ENCODE measurements around the gene CSNK1G2.
A peak's percentile ranks its signal among the peaks of the same experiment; 100 is the strongest.

Gene CSNK1G2

DNA sequence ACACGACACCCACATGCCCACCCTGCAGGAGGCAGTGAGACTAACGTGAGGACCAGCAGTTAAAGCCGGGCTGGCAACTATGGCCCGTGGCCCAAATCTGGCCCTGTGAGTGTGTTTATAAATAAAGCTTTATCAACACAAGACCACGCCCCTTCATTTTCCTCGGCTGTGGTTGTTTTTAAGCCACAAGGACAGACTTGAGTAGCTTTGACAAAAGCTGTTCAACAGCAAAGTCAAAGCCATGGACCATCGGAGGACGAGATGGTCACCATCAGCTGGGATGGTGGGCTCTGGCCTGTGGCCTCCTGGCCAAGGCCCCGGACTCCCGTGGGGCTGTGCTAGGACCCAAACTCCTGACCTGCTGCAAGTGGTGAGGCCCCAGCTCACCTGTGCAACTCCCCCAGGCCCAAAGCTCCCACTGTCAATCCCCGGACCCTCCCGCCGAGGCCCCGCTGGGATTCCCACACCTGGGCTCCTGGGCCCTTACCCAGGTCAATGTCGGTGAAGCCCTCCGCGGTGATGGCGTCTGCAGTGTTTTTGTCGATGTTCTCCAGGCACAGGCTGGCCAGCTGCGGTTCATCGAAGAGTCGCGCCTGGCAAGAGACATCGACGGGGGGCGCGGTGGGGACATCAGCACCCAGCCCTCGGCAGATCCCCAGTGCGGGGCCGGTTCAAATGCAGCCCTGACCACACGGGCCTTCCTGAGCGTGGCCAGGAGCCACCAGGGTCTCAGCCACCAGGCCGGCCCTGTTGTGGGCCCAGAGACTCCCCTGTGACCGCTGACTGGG is 49.5 kb downstream of the CSNK1G2 start:
- no peak for DNase-seq

DNA sequence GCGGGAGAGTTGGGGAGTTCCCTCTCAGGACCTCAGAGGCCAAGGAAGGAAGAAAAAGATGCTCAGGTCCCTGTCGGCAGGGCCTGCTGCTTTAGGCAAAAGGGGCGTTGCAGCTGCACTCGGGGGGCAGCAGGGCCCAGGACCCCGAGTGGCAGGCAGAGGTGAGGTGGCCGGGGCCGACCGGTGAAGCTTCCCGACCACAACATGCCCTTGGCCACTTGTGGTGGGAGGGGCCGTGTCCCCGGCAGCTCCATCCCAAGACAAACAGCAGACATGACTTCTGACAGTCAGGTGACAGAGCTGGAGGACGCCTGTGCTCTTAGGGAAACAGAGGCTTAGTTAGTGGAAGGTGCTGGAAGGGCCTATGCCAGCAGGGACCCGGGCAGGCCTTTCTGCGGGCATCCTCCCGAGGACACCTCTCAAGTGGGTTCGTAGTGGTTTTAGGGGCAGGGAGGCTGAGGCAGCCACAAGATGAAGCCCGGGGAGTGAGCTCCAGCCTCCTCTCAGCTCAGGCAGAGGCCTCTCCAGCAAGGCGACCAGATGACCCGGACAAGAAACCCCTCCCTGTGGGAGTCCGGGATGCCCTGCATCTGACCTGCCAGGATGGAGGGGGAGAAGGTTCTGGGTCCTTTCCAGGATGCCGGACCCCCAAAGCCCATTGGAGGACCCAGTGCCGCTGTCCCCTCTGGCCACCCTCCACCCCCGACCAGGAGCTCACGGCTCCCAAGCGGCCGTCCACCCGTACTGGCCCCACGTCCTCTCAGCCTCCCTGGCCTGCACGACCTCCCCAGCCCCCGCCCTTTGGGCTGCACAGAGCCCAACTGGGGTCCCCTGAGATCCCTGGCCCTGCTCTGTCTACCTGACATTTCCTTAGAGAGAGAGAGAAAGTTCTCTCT is 50.3 kb downstream of the CSNK1G2 start:
- no peak for DNase-seq

DNA sequence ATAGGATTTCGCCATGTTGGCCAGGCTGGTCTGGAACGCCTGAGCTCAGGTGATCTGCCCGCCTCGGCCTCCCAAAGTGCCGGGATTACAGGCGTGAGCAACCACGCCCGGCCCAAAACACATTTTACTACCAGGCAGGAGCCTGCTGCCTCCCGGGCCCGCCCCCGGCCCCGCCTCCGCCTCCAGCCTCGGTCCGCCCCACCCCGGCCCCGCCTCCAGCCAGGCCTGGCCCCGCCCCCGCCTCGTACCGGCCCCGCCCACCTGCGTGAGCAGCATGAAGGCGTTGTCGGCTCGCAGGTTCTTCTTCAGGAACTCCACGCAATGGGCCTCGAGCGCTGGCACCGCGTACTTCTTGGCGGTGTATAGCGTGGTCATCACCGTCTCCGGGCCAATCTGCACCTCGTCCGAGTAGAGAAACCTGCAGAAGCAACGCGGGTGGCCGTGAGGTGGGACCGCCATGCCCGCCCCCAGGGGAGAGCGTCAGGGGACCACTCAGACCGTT is 51.8 kb downstream of the CSNK1G2 start:
- no peak for DNase-seq

DNA sequence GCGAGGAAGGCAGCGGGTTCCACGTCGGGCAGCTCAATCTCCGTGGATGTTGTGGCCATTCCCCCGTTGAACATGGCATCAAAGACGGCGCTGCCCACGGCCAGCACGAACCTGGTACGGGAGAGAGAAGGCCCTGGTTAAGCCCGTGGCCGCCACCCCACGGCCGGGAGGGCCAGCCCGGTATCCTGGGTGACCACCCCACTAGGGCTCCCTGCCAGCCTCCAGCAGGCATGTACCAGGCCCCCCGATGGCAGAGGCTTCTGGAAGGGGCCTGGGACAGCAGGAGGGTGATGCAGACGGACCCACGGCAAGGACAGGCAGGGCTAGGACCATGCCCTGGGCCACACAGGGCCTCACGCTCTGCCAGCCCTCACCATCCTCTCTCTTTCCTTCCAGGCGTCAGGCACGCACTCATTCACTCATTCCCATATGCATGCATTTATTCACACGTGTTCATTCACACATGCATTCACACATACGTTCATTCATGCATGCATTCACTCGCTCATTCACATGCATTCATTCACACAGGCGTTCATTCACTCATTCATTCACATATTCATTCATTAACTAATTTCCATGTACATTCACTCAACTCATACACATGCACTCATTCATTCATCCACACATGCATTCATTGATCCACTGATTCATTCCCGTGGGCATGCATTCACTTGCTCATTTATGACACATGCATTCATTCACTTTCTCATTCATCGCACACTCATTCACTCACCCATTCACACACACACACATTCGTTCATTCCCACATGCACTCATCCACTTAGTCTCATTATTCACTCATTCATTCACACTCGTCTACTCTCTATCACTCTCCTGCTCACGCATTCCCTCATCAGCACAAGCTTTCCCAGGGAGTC is 56.6 kb downstream of the CSNK1G2 start:
- no peak for DNase-seq

DNA sequence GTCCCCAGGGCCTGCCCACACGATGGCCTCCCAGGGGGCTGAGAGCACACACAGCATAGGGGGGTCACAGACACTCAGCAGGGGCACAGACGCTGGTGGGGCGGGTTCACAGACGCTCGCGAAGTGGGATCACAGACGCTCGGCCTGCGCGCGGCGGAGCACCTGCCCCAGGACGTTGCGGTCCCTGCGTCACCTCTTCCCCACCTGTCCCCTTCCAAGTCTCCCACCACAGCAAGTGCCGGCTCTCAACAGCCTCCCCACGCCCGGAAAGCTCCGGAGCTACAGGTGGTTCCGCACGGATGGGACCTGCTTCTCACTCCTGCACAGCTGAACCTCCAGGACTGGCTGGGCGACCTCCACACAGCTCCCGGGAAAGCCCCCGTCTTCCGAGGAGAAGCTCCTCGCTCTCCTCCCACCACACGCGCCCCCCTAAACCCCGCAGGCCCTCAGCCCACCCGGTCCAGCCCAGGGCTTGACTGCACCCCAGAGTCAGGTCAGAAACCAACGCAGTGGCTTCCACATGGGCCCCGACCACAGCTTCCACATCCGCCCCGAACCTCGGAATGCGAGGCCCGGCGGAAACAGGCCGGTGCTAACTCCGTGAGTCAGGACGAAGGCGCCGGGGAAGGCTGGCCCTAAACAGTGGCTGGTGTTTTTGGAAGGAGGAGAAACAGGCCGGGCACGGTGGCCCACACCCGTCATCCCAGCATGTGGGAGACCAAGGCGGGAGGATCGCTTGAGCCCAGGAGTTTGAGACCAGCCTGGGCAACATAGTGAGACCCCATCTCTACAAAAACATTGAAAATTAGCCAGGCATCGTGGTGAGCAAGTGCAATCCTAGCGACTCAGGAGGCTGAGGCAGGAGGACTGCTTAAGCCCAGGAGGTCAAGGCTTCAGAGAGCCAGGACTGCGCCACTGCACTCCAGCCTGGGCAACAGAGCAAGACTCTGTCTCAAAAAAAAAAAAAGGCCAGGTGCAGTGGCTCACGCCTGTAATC is 58.0 kb downstream of the CSNK1G2 start:
- DNase-seq: no peak

- no peak for DNase-seq
Measured at GRCh38 chr19:1999856-2000515, 59.0 kb downstream of the CSNK1G2 start.

DNA sequence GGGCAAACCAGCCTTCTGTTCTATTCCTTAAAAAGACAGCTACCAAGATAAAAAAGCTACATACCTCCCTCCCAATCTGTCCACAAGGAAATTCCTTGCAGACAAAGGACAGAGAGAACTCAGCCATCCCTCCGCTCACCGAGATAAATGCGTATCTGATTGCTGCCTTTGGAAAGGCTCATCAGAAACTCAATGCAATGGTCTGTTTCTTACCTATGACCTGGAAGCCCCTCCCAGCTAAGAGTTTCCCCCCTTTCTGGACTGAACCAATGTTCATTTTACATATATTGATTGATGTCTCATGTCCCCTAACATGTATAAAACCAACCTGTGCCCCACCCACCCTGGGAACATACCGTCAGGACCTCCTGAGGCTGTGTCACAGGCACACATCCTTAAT is 62.9 kb downstream of the CSNK1G2 start:
- DNase-seq: no peak

DNA sequence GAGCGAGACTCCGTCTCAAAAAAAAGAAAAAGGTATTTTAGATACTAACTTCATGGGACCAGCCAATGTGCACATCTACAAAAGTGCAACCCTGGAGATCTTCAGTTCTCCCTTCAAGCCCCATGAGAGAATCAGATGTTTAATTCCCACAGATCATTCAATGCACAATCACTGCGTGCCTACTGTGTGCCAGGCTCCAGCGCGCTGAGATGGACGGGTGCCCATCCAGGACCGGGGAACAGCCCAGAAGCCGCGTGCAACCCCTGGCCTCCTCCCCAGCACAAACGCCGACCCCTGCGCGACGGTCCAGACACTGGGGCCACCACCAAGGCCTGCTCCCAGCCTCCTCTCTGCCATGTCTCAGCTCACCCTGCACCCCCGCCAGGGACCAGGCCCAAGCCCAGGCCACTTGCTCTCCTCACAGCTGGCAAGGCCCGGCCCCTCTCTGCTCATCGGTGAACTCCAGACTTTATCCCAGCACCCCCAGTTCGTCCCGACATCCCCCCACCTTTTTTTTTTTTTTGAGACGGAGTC is 69.2 kb downstream of the CSNK1G2 start:
- no peak for DNase-seq

- DNase-seq: no peak
Measured at GRCh38 chr19:2011169-2011568, 70.2 kb downstream of the CSNK1G2 start.

GRCh38 chr19:2012941-2013682 is 72.1 kb downstream of the CSNK1G2 start:
- DNase-seq: no peak

GRCh38 chr19:2013683-2013961 is 72.7 kb downstream of the CSNK1G2 start:
- DNase-seq: no peak

DNA sequence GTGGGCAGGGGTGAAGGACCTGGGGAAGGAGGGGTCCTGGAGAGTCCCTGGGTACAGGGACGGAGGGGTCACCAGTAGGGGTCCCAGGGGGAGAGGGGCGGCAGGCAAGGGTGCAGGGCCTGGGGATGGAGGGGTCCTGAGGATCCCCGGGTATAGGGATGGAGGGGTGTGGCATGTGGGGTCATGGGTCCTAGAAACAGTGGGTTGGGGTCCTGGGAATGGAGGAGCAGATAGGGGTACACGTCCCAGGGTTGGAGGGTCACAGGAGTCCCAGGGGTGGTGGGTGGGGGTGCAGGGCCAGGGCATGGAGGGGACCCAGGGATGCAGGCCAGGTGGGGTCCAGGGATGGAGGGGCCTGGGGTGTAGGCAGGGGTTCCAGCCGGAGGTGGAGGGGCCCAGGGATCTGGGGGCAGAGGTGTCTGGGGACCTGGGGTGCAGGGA is 73.2 kb downstream of the CSNK1G2 start:
- no peak for DNase-seq

GRCh38 chr19:2014731-2015607 is 74.0 kb downstream of the CSNK1G2 start:
- no peak for DNase-seq

DNA sequence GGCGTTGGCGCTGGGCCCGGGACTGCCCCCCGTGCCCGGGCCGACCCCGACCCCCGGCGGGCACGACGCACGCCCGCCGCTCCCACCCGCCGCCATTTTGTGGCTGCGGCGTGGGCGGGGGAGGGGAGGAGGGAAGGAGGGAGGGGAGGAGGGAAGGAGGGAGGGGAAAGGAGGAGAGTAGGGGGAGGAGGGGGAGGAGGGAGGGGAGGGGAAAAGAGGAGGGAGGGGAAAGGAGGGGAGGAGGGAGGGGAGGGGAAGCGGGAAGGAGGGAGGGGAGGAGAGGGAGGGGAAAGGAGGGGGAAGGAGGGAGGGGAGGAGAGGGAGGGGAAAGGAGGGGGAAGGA is 74.6 kb downstream of the CSNK1G2 start, which contains the start of gene BTBD2:
TSS of gene BTBD2 (minus strand) at position 107 of the 343 bp plus-strand sequence. CDS start at position 96, 11 bp downstream.
- DNase-seq: peak; percentile 34

- peak; percentile 53 for DNase-seq
Measured at GRCh38 chr19:2016041-2016807, 75.3 kb downstream of the CSNK1G2 start.

DNA sequence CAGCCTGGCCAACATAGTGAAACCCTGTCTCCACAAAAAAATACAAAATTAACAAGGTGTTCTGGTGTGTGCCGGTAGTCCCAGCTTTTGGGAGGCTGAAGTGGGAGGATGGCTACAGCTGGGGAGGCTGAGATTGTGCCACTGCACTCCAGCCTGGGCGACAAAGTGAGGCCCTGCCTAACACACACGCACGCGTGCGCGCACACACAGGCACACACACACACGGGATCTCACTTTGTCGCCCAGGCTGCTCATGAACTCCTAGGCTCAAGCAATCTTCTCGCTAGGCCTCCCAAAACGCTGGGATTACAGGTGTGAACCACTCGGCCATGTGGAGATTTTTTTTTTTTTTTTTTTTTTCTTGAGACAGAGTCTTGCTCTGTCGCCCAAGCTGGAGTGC is 77.8 kb downstream of the CSNK1G2 start:
- DNase-seq: no peak

GRCh38 chr19:2021453-2022140 is 80.6 kb downstream of the CSNK1G2 start:
- DNase-seq: no peak

DNA sequence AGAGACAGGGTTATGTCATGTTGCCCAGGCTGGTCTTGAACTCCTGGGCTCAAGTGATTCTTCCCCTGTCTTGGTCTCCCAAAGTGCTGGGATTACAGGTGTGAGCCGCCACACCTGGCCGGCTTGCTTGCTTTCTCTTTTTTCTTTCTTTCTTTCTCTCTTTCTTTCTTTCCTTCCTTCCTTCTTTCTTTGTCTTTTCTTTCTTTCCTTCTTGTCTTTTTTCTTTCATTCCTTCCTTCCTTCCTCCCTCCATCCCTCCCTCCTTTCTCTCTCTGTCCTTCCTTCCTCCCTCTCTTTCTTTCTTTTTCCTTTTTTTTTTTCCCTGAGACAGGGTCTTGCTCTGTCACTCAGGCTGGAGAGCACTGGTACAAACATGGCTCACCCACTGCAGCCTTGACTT is 81.3 kb downstream of the CSNK1G2 start:
- DNase-seq: no peak
